BLaER1 (cell line): ENCODE measurements around the gene BCL2L1.

Source experiments
- H3K27ac ChIP-seq: shearing (Covaris generic); formaldehyde crosslinking; 2 replicates; pipeline ENCODE4 v1.8.1; 2022
- H3K27me3 ChIP-seq: shearing (Covaris generic); formaldehyde crosslinking; 2 replicates; pipeline ENCODE4 v1.8.1; 2022
- H3K36me3 ChIP-seq: shearing (Covaris generic); formaldehyde crosslinking; 2 replicates; pipeline ENCODE4 v1.8.1; 2022
- H3K4me1 ChIP-seq: shearing (Covaris generic); formaldehyde crosslinking; 2 replicates; pipeline ENCODE4 v1.8.1; 2022
- H3K4me2 ChIP-seq: shearing (Covaris generic); formaldehyde crosslinking; 2 replicates; pipeline ENCODE4 v1.8.1; 2022
- H3K4me3 ChIP-seq: shearing (Covaris generic); formaldehyde crosslinking; 2 replicates; pipeline ENCODE4 v1.8.1; 2022
- H3K9ac ChIP-seq: shearing (Covaris generic); formaldehyde crosslinking; 2 replicates; pipeline ENCODE4 v1.8.1; 2022
- H3K9me3 ChIP-seq: shearing (Covaris generic); formaldehyde crosslinking; 2 replicates; pipeline ENCODE4 v1.8.1; 2022
- H4K20me1 ChIP-seq: shearing (Covaris generic); formaldehyde crosslinking; 2 replicates; pipeline ENCODE4 v1.8.1; 2022
- Cebpa-rat ChIP-seq: shearing (Covaris generic); IDR thresholded peaks from 2 replicates; pipeline ENCODE4 v1.8.1; 2022

Gene BCL2L1

GRCh38 chr20:31738729-31739549, 16.3 kb upstream of the BCL2L1 start, which contains the start of gene TPX2:
Gene TPX2 (plus strand): TSS chr20:31739290. CDS start chr20:31757477, 18,187 bp downstream.
- no peaks in the 10 kb centered on the region for H3K9me3 ChIP-seq
- peaks cover 19% of the 10 kb centered on the region; the same call in 1 of the 2 replicates for H4K20me1 ChIP-seq
- H3K4me2 ChIP-seq, result peak within 1 kb of the TSS; percentile 74
- H3K9ac ChIP-seq, result peak within 1 kb of the TSS; percentile 85
- H3K4me3 ChIP-seq, result peak within 1 kb of the TSS; percentile 80
- peaks cover 18% of the 10 kb centered on the region for H3K36me3 ChIP-seq
- no peaks in the 10 kb centered on the region for H3K27me3 ChIP-seq
- TF ChIP-seq Cebpa-rat, result no peak
- H3K4me1 ChIP-seq, result peaks cover 44% of the 10 kb centered on the region
- H3K27ac ChIP-seq, result peak within 1 kb of the TSS; percentile 83

GRCh38 chr20:31731321-31731717, 8.7 kb upstream of the BCL2L1 start:
- Histone ChIP-seq H3K9ac (no peak overlapping the region), H3K4me1 (0 out of 2 replicates have a peak, but pooled peaks cover 5% of the 10 kb centered on the region), H3K4me3 (no peak overlapping the region), H3K9me3 (no peaks in the 10 kb centered on the region), H3K36me3 (no peaks in the 10 kb centered on the region), H3K27me3 (no peaks in the 10 kb centered on the region), H3K4me2 (no peak overlapping the region), H4K20me1 (no peaks in the 10 kb centered on the region), H3K27ac (no peak overlapping the region)
- no peak for TF ChIP-seq Cebpa-rat

GRCh38 chr20:31723319-31724078, 831 bp upstream of the BCL2L1 start:
- Histone ChIP-seq H3K4me1 (peaks cover 39% of the 10 kb centered on the region), H3K4me3 (peak overlapping the region; percentile 75), H3K36me3 (peaks cover 12% of the 10 kb centered on the region; the same call in 1 of the 2 replicates), H3K27me3 (no peaks in the 10 kb centered on the region), H4K20me1 (peaks cover 19% of the 10 kb centered on the region; the same call in 1 of the 2 replicates), H3K4me2 (peak overlapping the region; percentile 93), H3K27ac (peak overlapping the region; percentile 99), H3K9me3 (no peaks in the 10 kb centered on the region), H3K9ac (peak overlapping the region; percentile 97)
- TF ChIP-seq Cebpa-rat, result no peak

GRCh38 chr20:31723069-31723318, 326 bp upstream of the BCL2L1 start:
- H3K9ac ChIP-seq, result peak overlapping the region; percentile 97
- peak overlapping the region; percentile 99 for H3K27ac ChIP-seq
- peaks cover 24% of the 10 kb centered on the region; the same call in 1 of the 2 replicates for H4K20me1 ChIP-seq
- peak overlapping the region; percentile 75 for H3K4me3 ChIP-seq
- peaks cover 44% of the 10 kb centered on the region for H3K4me1 ChIP-seq
- H3K4me2 ChIP-seq, result peak overlapping the region; percentile 93
- H3K9me3 ChIP-seq, result no peaks in the 10 kb centered on the region
- no peaks in the 10 kb centered on the region for H3K27me3 ChIP-seq
- H3K36me3 ChIP-seq, result peaks cover 17% of the 10 kb centered on the region
- no peak for TF ChIP-seq Cebpa-rat

- Histone ChIP-seq H3K4me3 (peak overlapping the region; percentile 75), H3K9ac (peak overlapping the region; percentile 97), H3K4me2 (peak overlapping the region; percentile 93), H4K20me1 (peaks cover 38% of the 10 kb centered on the region), H3K9me3 (no peaks in the 10 kb centered on the region), H3K36me3 (peaks cover 30% of the 10 kb centered on the region), H3K27ac (peak overlapping the region; percentile 99), H3K27me3 (no peaks in the 10 kb centered on the region), H3K4me1 (peaks cover 58% of the 10 kb centered on the region)
- no peak for TF ChIP-seq Cebpa-rat
Measured at GRCh38 chr20:31721408-31722256, 1.0 kb downstream of the BCL2L1 start.

GRCh38 chr20:31720486-31721407, 1.9 kb downstream of the BCL2L1 start:
- Histone ChIP-seq H3K9ac (peak overlapping the region; percentile 97), H3K4me1 (peaks cover 67% of the 10 kb centered on the region), H4K20me1 (peaks cover 47% of the 10 kb centered on the region), H3K4me2 (peak overlapping the region; percentile 93), H3K27ac (peak overlapping the region; percentile 99), H3K27me3 (no peaks in the 10 kb centered on the region), H3K4me3 (peak overlapping the region; percentile 75), H3K36me3 (peaks cover 39% of the 10 kb centered on the region), H3K9me3 (no peaks in the 10 kb centered on the region)
- TF ChIP-seq Cebpa-rat, result no peak

- TF ChIP-seq Cebpa-rat, result no peak
- peaks cover 48% of the 10 kb centered on the region for H3K36me3 ChIP-seq
- H3K27me3 ChIP-seq, result no peaks in the 10 kb centered on the region
- H3K4me3 ChIP-seq, result peak overlapping the region; percentile 75
- peaks cover 55% of the 10 kb centered on the region for H4K20me1 ChIP-seq
- no peaks in the 10 kb centered on the region for H3K9me3 ChIP-seq
- peak overlapping the region; percentile 97 for H3K9ac ChIP-seq
- peak overlapping the region; percentile 93 for H3K4me2 ChIP-seq
- H3K27ac ChIP-seq, result peak overlapping the region; percentile 99
- H3K4me1 ChIP-seq, result peaks cover 76% of the 10 kb centered on the region
Measured at GRCh38 chr20:31719644-31720485, 2.8 kb downstream of the BCL2L1 start.
